RKO (cell line): ENCODE measurements around the gene DAND5.

Source experiments
- DNase-seq: peaks from one replicate; pipeline ENCODE4 v3.0.0-alpha.2; 2016; ENCODE audit warnings: low spot score

The DAND5 gene

GRCh38 chr19:12969292-12969988, at the start of gene DAND5:
DAND5 (plus strand) TSS chr19:12969576; CDS start chr19:12969661, 85 bp downstream.
- no peak for DNase-seq

- no peak for DNase-seq
These were observed 48.3 kb upstream of the DAND5 start for GRCh38 chr19:12921047-12921446.

GRCh38 chr19:12922959-12923358, 46.4 kb upstream of the DAND5 start:
- no peak for DNase-seq

- DNase-seq: no peak
These were observed 44.6 kb upstream of the DAND5 start for GRCh38 chr19:12924621-12925310.

GRCh38 chr19:12930002-12930645, 39.3 kb upstream of the DAND5 start:
- DNase-seq: no peak

GRCh38 chr19:12932392-12933286, 36.7 kb upstream of the DAND5 start:
- no peak for DNase-seq

- DNase-seq: peak; percentile 94
These were observed 35.9 kb upstream of the DAND5 start, which contains the start of gene FARSA for GRCh38 chr19:12933287-12934072. FARSA (minus strand) TSS chr19:12933711; CDS start chr19:12933696, 15 bp downstream.

- no peak for DNase-seq
These were observed 34.3 kb upstream of the DAND5 start for GRCh38 chr19:12935071-12935470.

- DNase-seq: no peak
These were observed 32.8 kb upstream of the DAND5 start for GRCh38 chr19:12936582-12936981.

- no peak for DNase-seq
These were observed 32.1 kb upstream of the DAND5 start for GRCh38 chr19:12937093-12937926.

- DNase-seq: peak; percentile 99
These were observed 31.2 kb upstream of the DAND5 start, which contains the start of gene CALR for GRCh38 chr19:12937927-12938778. CALR (plus strand) TSS chr19:12938609; CDS start chr19:12938680, 71 bp downstream.

- DNase-seq: peak; percentile 66
These were observed 30.4 kb upstream of the DAND5 start for GRCh38 chr19:12938779-12939601.

- DNase-seq: no peak
These were observed 29.4 kb upstream of the DAND5 start for GRCh38 chr19:12939975-12940423.

- no peak for DNase-seq
These were observed 28.5 kb upstream of the DAND5 start for GRCh38 chr19:12940897-12941296.

GRCh38 chr19:12943437-12944044, 25.8 kb upstream of the DAND5 start:
- DNase-seq: no peak

- no peak for DNase-seq
These were observed 25.2 kb upstream of the DAND5 start for GRCh38 chr19:12944104-12944674.

- peak; percentile 97 for DNase-seq
These were observed 23.8 kb upstream of the DAND5 start, which contains the start of gene RAD23A for GRCh38 chr19:12945479-12946091. RAD23A (plus strand) TSS chr19:12945862; CDS start chr19:12945949, 87 bp downstream.
